H1 (cell line): ENCODE data around the gene ZMYND10. TPM values are rescaled to one million over a fixed set of nuclear protein-coding genes. Genes with fewer than 3 reads are reported as not detected.
A peak's percentile ranks its signal among the peaks of the same experiment; 100 is the strongest.

Source experiments
- CTCF ChIA-PET: fragments of 300-600 bp; sonication (Branson Sonifier 250); formaldehyde crosslinking; loops from one replicate; lab custom pipeline; 2021; ENCODE audit not compliant: partially characterized antibody; lab: Charles Lee
- POLR2A ChIA-PET: fragments of 300-600 bp; sonication (Branson Sonifier 250); formaldehyde crosslinking; loops from one replicate; lab custom pipeline; 2021; ENCODE audit warnings: inconsistent platforms; ENCODE audit not compliant: partially characterized antibody; lab: Charles Lee
- DNase-seq, 2 experiments: peaks; one replicate each; pipeline versions ENCODE4 v3.0.0 to v3.0.0-alpha.2; 2010 to 2022; ENCODE audit warnings: low spot score in 2 of 2, low read depth in 1 of 2, mixed read lengths in 1 of 2
- FAIRE-seq: peaks from 2 replicates; lab custom pipeline; 2011; peaks lifted over from hg19 to GRCh38; lab: Jason Lieb, UNC
- H2AFZ ChIP-seq: 2 replicates; pipeline ENCODE4 v1.8.1; 2012; ENCODE audit warnings: low read length, inconsistent platforms
- H2AK5ac ChIP-seq: 2 replicates; pipeline ENCODE4 v1.6.1; 2013; ENCODE audit warnings: low read depth, low read length
- H2BK120ac ChIP-seq: replicated peaks from 2 replicates; pipeline ENCODE3; 2013; ENCODE audit warnings: low read depth, low read length, inconsistent platforms
- H2BK12ac ChIP-seq: 2 replicates; pipeline ENCODE4 v1.6.1; 2013; ENCODE audit warnings: low read depth, low read length
- H2BK15ac ChIP-seq: 2 replicates; pipeline ENCODE4 v1.6.1; 2013; ENCODE audit warnings: low read length
- H2BK20ac ChIP-seq: 2 replicates; pipeline ENCODE4 v1.6.1; 2013; ENCODE audit warnings: low read length
- H2BK5ac ChIP-seq: 2 replicates; pipeline ENCODE4 v1.6.1; 2013; ENCODE audit warnings: low read depth, low read length
- H3K14ac ChIP-seq: 2 replicates; pipeline ENCODE4 v1.6.1; 2013; ENCODE audit warnings: inconsistent platforms; ENCODE audit not compliant: insufficient read length
- H3K18ac ChIP-seq: 2 replicates; pipeline ENCODE4 v1.6.1; 2013; ENCODE audit warnings: low read length; ENCODE audit errors: extremely low read depth
- H3K23ac ChIP-seq: 2 replicates; pipeline ENCODE4 v1.6.1; 2013; ENCODE audit warnings: inconsistent platforms; ENCODE audit not compliant: insufficient read length
- H3K23me2 ChIP-seq: 2 replicates; pipeline ENCODE4 v1.6.1; 2013; ENCODE audit warnings: low read depth, low read length
- H3K27ac ChIP-seq: 2 replicates; pipeline ENCODE4 v1.6.1; 2011; ENCODE audit warnings: low read depth, low read length, inconsistent platforms
- H3K27me3 ChIP-seq, 4 experiments: replicated peaks in 1 of 4; 1 replicate in 1 of 4; 2 replicates in 3 of 4; pipeline versions ENCODE4 v1.6.1 to v1.8.1; 2011 to 2013; ENCODE audit warnings: low read length in 3 of 4, mild to moderate bottlenecking in 3 of 4, inconsistent platforms in 2 of 4, mixed read lengths in 2 of 4, moderate library complexity in 1 of 4; ENCODE audit not compliant: control insufficient read depth in 3 of 4, insufficient read depth in 3 of 4; ENCODE audit errors: extremely low read depth in 1 of 4
- H3K36me3 ChIP-seq, 4 experiments: 2 replicates each; pipeline versions ENCODE4 v1.6.1 to v1.8.1; 2011 to 2013; ENCODE audit warnings: mild to moderate bottlenecking in 4 of 4, low read length in 3 of 4, moderate library complexity in 2 of 4, control low read depth in 1 of 4, inconsistent platforms in 1 of 4; ENCODE audit not compliant: insufficient read depth in 4 of 4, control insufficient read depth in 2 of 4
- H3K4ac ChIP-seq: replicated peaks from 2 replicates; pipeline ENCODE3; 2013; ENCODE audit warnings: low read length, low read depth, mixed read lengths, inconsistent platforms; ENCODE audit not compliant: insufficient read length
- H3K4me1 ChIP-seq, 4 experiments: replicated peaks in 1 of 4; 1 replicate in 1 of 4; 2 replicates in 3 of 4; pipeline versions ENCODE4 v1.6.1 to v1.8.1; 2011 to 2013; ENCODE audit warnings: low read length in 3 of 4, inconsistent platforms in 2 of 4, mixed read lengths in 1 of 4; ENCODE audit not compliant: insufficient read depth in 4 of 4, control insufficient read depth in 3 of 4
- H3K4me2 ChIP-seq, 2 experiments: 2 replicates each; pipeline versions ENCODE4 v1.6.1 to v1.8.1; 2011 to 2013; ENCODE audit warnings: low read depth in 2 of 2, low read length in 2 of 2, control low read depth in 1 of 2, inconsistent platforms in 1 of 2, mild to moderate bottlenecking in 1 of 2; ENCODE audit not compliant: insufficient read depth in 1 of 2
- H3K4me3 ChIP-seq, 4 experiments: fragments of 200-600, 300-600 bp in 1 of 4; sonication (generic), shearing (Covaris generic), sonication (Bioruptor Twin) in 1 of 4; 2 replicates each; pipeline versions ENCODE4 v1.5.1 to v1.8.1; 2011 to 2016; ENCODE audit warnings: low read length in 4 of 4, low read depth in 3 of 4, control low read depth in 2 of 4, inconsistent platforms in 2 of 4, mild to moderate bottlenecking in 2 of 4, mixed read lengths in 1 of 4, moderate library complexity in 1 of 4; ENCODE audit not compliant: insufficient read depth in 2 of 4; ENCODE audit errors: extremely low read depth in 1 of 4
- H3K56ac ChIP-seq: replicated peaks from 2 replicates; pipeline ENCODE3; 2013; ENCODE audit warnings: low read depth, mild to moderate bottlenecking, mixed read lengths, low read length, inconsistent platforms; ENCODE audit not compliant: insufficient read length
- H3K79me1 ChIP-seq: 2 replicates; pipeline ENCODE4 v1.6.1; 2013; ENCODE audit warnings: low read depth, low read length, control low read depth
- H3K79me2 ChIP-seq, 2 experiments: 2 replicates each; pipeline versions ENCODE4 v1.6.1 to v1.8.1; 2012 to 2013; ENCODE audit warnings: low read length in 2 of 2, mild to moderate bottlenecking in 2 of 2, inconsistent platforms in 1 of 2; ENCODE audit not compliant: insufficient read depth in 2 of 2, control insufficient read depth in 1 of 2
- H3K9ac ChIP-seq, 4 experiments: replicated peaks in 1 of 4; 1 replicate in 1 of 4; 2 replicates in 3 of 4; pipeline versions ENCODE4 v1.6.1 to v1.8.1; 2011 to 2013; ENCODE audit warnings: low read depth in 3 of 4, low read length in 3 of 4, control low read depth in 2 of 4, mild to moderate bottlenecking in 2 of 4, moderate library complexity in 2 of 4, inconsistent platforms in 1 of 4; ENCODE audit errors: extremely low read depth in 1 of 4
- H3K9me3 ChIP-seq, 2 experiments: 2 replicates each; pipeline versions ENCODE4 v1.6.1 to v1.8.1; 2012 to 2013; ENCODE audit warnings: mild to moderate bottlenecking in 2 of 2, moderate library complexity in 2 of 2, control low read depth in 1 of 2, inconsistent platforms in 1 of 2, low read depth in 1 of 2, low read length in 1 of 2, mixed read lengths in 1 of 2; ENCODE audit not compliant: insufficient read depth in 2 of 2
- H4K20me1 ChIP-seq, 2 experiments: replicated peaks in 1 of 2; 2 replicates each; pipeline versions ENCODE3 to v1.8.1; 2011 to 2013; ENCODE audit warnings: inconsistent platforms in 2 of 2, low read length in 2 of 2, mild to moderate bottlenecking in 1 of 2; ENCODE audit not compliant: insufficient read depth in 2 of 2, control insufficient read depth in 1 of 2
- H4K5ac ChIP-seq: 2 replicates; pipeline ENCODE4 v1.6.1; 2013; ENCODE audit warnings: low read length, low read depth, mixed read lengths, inconsistent platforms; ENCODE audit not compliant: insufficient read length
- H4K8ac ChIP-seq: 2 replicates; pipeline ENCODE4 v1.8.0; 2013; ENCODE audit warnings: mild to moderate bottlenecking, moderate library complexity, low read length, inconsistent platforms; ENCODE audit not compliant: insufficient read depth; ENCODE audit errors: extremely low read depth
- H4K91ac ChIP-seq: replicated peaks from 2 replicates; pipeline ENCODE3; 2013; ENCODE audit warnings: low read length, mixed read lengths, inconsistent platforms; ENCODE audit not compliant: insufficient read length
- ASH2L ChIP-seq: fragments of 200-600, 300-600 bp; sonication (generic); IDR thresholded peaks from one replicate; pipeline ENCODE4 v1.7.1; 2017; ENCODE audit warnings: low read length
- CBX8 ChIP-seq: fragments of 300-800, 300-1000 bp; sonication (generic); IDR thresholded peaks from 2 replicates; pipeline ENCODE4 v1.7.1; 2016; ENCODE audit warnings: low read depth, low read length, borderline replicate concordance
- FOSL1 ChIP-seq: IDR thresholded peaks from 2 replicates; pipeline ENCODE4 v1.6.1; 2011; ENCODE audit warnings: mild to moderate bottlenecking, low read depth, low read length, moderate library complexity; ENCODE audit not compliant: insufficient read depth
- PHF8 ChIP-seq: fragments of 200-600 bp; sonication (generic); conservative IDR thresholded peaks from 2 replicates; pipeline ENCODE4 v1.7.1; 2012; ENCODE audit warnings: low read depth, mild to moderate bottlenecking, inconsistent platforms, low read length, moderate library complexity
- POLR2A ChIP-seq, 2 experiments: IDR thresholded peaks; 1 replicate in 1 of 2; 2 replicates in 1 of 2; pipeline ENCODE4 v1.6.1; 2011; ENCODE audit warnings: low read depth in 2 of 2, low read length in 2 of 2, mild to moderate bottlenecking in 2 of 2; ENCODE audit errors: control extremely low read depth in 1 of 2
- RBBP5 ChIP-seq: IDR thresholded peaks from 2 replicates; pipeline ENCODE4 v1.7.1; 2012; ENCODE audit warnings: low read depth, mild to moderate bottlenecking, inconsistent platforms, low read length, moderate library complexity, borderline replicate concordance
- SIN3A ChIP-seq, 2 experiments: IDR thresholded peaks in 1 of 2; conservative IDR thresholded peaks in 1 of 2; 2 replicates each; pipeline ENCODE4 v1.6.1; 2011 to 2012; ENCODE audit warnings: low read length in 2 of 2, improper control_type of control experiment in 1 of 2, low read depth in 1 of 2, mild to moderate bottlenecking in 1 of 2
- SIRT6 ChIP-seq: IDR thresholded peaks from one replicate; pipeline ENCODE4 v1.7.1; 2012; ENCODE audit warnings: low read length, inconsistent platforms
- TAF1 ChIP-seq: IDR thresholded peaks from 2 replicates; pipeline ENCODE4 v1.6.1; 2011; ENCODE audit warnings: mild to moderate bottlenecking, low read depth, low read length
- TBP ChIP-seq: IDR thresholded peaks from 2 replicates; pipeline ENCODE4 v1.6.1; 2011; ENCODE audit warnings: low read depth, low read length, improper control_type of control experiment
- TEAD4 ChIP-seq: IDR thresholded peaks from 2 replicates; pipeline ENCODE4 v1.6.1; 2012; ENCODE audit warnings: low read depth, low read length, inconsistent platforms, mixed read lengths
- WGBS, 2 experiments: shearing (Covaris generic) in 1 of 2; methylation state at CpG; one replicate each; pipeline versions ENCODE4 v1.1.6 to v1.1.7; 2013 to 2015; ENCODE audit warnings: low lambda C conversion rate in 2 of 2, mixed read lengths in 2 of 2, inconsistent platforms in 1 of 2, low coverage in 1 of 2, missing lambda C conversion rate in 1 of 2; ENCODE audit not compliant: insufficient replicate concordance in 2 of 2, insufficient coverage in 1 of 2, insufficient read length in 1 of 2; ENCODE audit errors: extremely low coverage in 1 of 2, missing lambda C conversion rate in 1 of 2; 5-methylcytosine and 5-hydroxymethylcytosine counted together
- polyA plus RNA-seq, 7 experiments: library from polyadenylated mRNA; depleted of rRNA in 3 of 7; stranded (reverse) in 5 of 7; unstranded in 2 of 7; fragments of >200 nt in 5 of 7; fragments of 200-250 nt in 2 of 7; gene quantifications; 1 replicate in 5 of 7; 2 replicates in 1 of 7; 4 replicates in 1 of 7; pipeline versions ENCODE4 v1.2.1 to v1.2.3, GENCODE V29; 2011 to 2013; ENCODE audit warnings: missing spikeins in 2 of 7, mixed read lengths in 2 of 7
- total RNA-seq: library from RNA; stranded (reverse); fragmentation: NEBNext Ultra II Directional; extraction: Animal tissue kit (Norgen Biotek cat#: 25700); gene quantifications from 2 replicates; pipeline ENCODE4 v1.2.1, GENCODE V29; 2021

ZMYND10 gene
- total and polyA plus RNA-seq, 2 of the 8 experiments (the other 6 are each of a cell fraction or from before 2014, with no cell fraction given) = 0.56 to 0.79 TPM

DNA sequence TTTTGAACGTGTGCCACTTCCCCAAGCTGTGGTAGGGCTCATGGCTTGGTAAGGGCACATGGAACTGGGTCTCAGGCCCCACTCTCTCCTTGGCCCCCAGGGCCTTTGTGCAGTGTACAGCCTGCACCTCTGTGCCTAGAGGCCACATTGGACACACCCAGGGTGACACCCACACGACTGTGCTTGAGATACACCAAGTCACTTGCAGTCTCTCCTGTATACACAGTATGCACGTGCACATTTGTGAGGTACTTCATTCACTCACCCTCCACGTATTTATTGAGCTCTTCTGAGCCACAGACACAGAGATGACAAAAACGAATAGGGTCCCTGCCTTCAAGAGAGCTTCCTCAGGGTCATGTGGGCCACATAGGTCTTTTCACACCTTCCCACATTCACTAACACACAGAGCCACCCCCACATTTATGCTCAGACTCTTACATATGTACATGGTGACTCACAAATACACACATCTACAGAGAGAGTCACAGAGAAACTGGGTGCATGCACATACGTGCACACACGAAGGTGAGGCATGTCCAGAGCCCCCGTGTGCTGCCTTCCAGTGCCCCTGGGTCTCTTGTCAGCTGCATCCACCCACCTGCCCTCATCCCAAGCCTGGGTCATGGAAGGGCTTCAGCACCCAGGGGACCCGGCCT is 23.6 kb upstream of the ZMYND10 start:
- FAIRE-seq (no peak), DNase-seq (no peak)
- Histone ChIP-seq H3K4me2 (no peak overlapping the region), H3K14ac (no peak overlapping the region), H3K9me3 (no peaks in the 10 kb centered on the region), H2BK20ac (no peak overlapping the region), H3K27me3 (peaks cover 0 to 5% (median under 1%) of the 10 kb centered on the region in 4 experiments; a peak in 3 of 7 replicates), H3K9ac (no peak overlapping the region; a peak in 1 of 7 replicates), H2AFZ (no peak overlapping the region), H4K8ac (no peak overlapping the region), H2BK5ac (no peak overlapping the region), H3K23ac (no peak overlapping the region), H4K20me1 (no peaks in the 10 kb centered on the region), H4K5ac (no peak overlapping the region), H3K79me2 (no peaks in the 10 kb centered on the region), H3K36me3 (no peaks in the 10 kb centered on the region), H3K23me2 (peaks cover 14% of the 10 kb centered on the region; the same call in 1 of the 2 replicates), H2BK120ac (no peak overlapping the region), H3K4me3 (no peak overlapping the region), H2BK15ac (peak overlapping the region; percentile 90; the same call in 1 of the 2 replicates), H2AK5ac (0 out of 2 replicates have a peak overlapping the region, but pooled peaks have one; percentile 82), H3K27ac (no peak overlapping the region), H3K4ac (no peak overlapping the region), H2BK12ac (0 out of 2 replicates have a peak overlapping the region, but pooled peaks have one; percentile 23), H3K56ac (no peak overlapping the region), H3K18ac (no peak overlapping the region), H4K91ac (no peak overlapping the region), H3K4me1 (peaks cover 0 to 30% (median 21%) of the 10 kb centered on the region in 4 experiments; a peak in 6 of 7 replicates)
- WGBS, 2 experiments = 81% methylated on average over 9 of the region's 9 CpGs; no CpG with 5 or more reads in 1 of the 2 experiments
- POLR2A ChIA-PET = interaction anchor here (0.8 to 1.4 kb wide), 3 partner anchors 12 to 200 kb away, joined by 3 to 6 read pairs (median 4); partner anchors contain the start of gene HEMK1
- CTCF ChIA-PET = interaction anchor here (0.9 to 5.5 kb wide), 16 partner anchors 7 to 181 kb away, joined by 3 to 52 read pairs (median 6); partner anchors contain the start of genes CYB561D2 and NPRL2
- TF ChIP-seq ASH2L = no peak
- no peak for TF ChIP-seq POLR2A (IDR thresholded peaks at IDR 0.05; ENCODE audit: control extremely low read depth in 1 of 2, low read depth in 2 of 2, low read length in 2 of 2)
- no peak for TF ChIP-seq TAF1
- TF ChIP-seq TBP = no peak
- no peak for TF ChIP-seq TEAD4
- no peak for TF ChIP-seq SIRT6
- no peak for TF ChIP-seq RBBP5
- TF ChIP-seq SIN3A (conservative IDR thresholded peaks at IDR 0.05 in 1 of 2, IDR thresholded peaks at IDR 0.05 in 1 of 2; ENCODE audit: low read depth in 1 of 2, low read length in 2 of 2) = no peak
- TF ChIP-seq PHF8 = no peak
- TF ChIP-seq CBX8 = no peak
- no peak for TF ChIP-seq FOSL1
- TF ChIP-seq, all 59 proteins: peak for 0
- H3K79me1 ChIP-seq = 0 out of 2 replicates have a peak, but pooled peaks cover 2% of the 10 kb centered on the region
